ENCODE results near the gene OR7A5. TPM values are rescaled to one million over a fixed set of nuclear protein-coding genes. Genes with fewer than 3 reads are reported as not detected.
"Not testable (repeated sequence)": the region's sequence is repeated elsewhere in the genome, so short reads cannot be mapped to it uniquely, and the experiment has no call there.

OR7A5 gene
- total RNA-seq (2014; rRNA removed; shearing (Covaris generic)) = not detected in 2 replicates

- no peak for DNase-seq (ENCODE audit: low spot score)
- in situ Hi-C loops (cut with HindIII; ENCODE audit: low sequenced_read_pairs) = no loop called here
These were observed at the start of gene OR7A5, which contains the start of gene OR7C1 for GRCh38 chr19:14835011-14835410. Gene OR7A5 (minus strand): TSS chr19:14835185. CDS start chr19:14828241, 6,944 bp downstream. Gene OR7C1 (minus strand): TSS chr19:14835185. CDS start chr19:14800136, 35,049 bp downstream.

- peak; percentile 23 for DNase-seq (ENCODE audit: low spot score)
- in situ Hi-C loops (cut with HindIII; ENCODE audit: low sequenced_read_pairs) = no loop called here
These were observed 36.7 kb upstream of the OR7A5 start for GRCh38 chr19:14871619-14872230.

- DNase-seq (ENCODE audit: low spot score) = no peak
- in situ Hi-C loops (cut with HindIII; ENCODE audit: low sequenced_read_pairs) = no loop called here
These were observed 33.5 kb upstream of the OR7A5 start for GRCh38 chr19:14868497-14868896.

GRCh38 chr19:14848822-14849221, 13.8 kb upstream of the OR7A5 start, which contains the start of gene OR7A10:
Gene OR7A10 (minus strand): TSS chr19:14848922. CDS start chr19:14841877, 7,045 bp downstream.
- no peak for DNase-seq (ENCODE audit: low spot score)
- in situ Hi-C loops (cut with HindIII; ENCODE audit: low sequenced_read_pairs) = no loop called here

- DNase-seq (ENCODE audit: low spot score) = no peak
- in situ Hi-C loops (cut with HindIII; ENCODE audit: low sequenced_read_pairs) = no loop called here
These were observed 8.6 kb upstream of the OR7A5 start for GRCh38 chr19:14843578-14843977.

GRCh38 chr19:14843169-14843568, 8.2 kb upstream of the OR7A5 start:
- in situ Hi-C loops (cut with HindIII; ENCODE audit: low sequenced_read_pairs) = no loop called here
- no peak for DNase-seq (ENCODE audit: low spot score)

GRCh38 chr19:14840206-14840605, 5.2 kb upstream of the OR7A5 start:
- in situ Hi-C loops (cut with HindIII; ENCODE audit: low sequenced_read_pairs) = no loop called here
- DNase-seq (ENCODE audit: low spot score) = no peak

- no peak for DNase-seq (ENCODE audit: low spot score)
- in situ Hi-C loops (cut with HindIII; ENCODE audit: low sequenced_read_pairs) = no loop called here
These were observed 2.4 kb upstream of the OR7A5 start for GRCh38 chr19:14837391-14837790.

GRCh38 chr19:14830702-14831101, 4.3 kb downstream of the OR7A5 start:
- DNase-seq (ENCODE audit: low spot score) = no peak
- in situ Hi-C loops (cut with HindIII; ENCODE audit: low sequenced_read_pairs) = no loop called here

- in situ Hi-C loops (cut with HindIII; ENCODE audit: low sequenced_read_pairs) = no loop called here
- no peak for DNase-seq (ENCODE audit: low spot score)
These were observed 9.0 kb downstream of the OR7A5 start for GRCh38 chr19:14826006-14826405.

GRCh38 chr19:14821937-14822336, 13.0 kb downstream of the OR7A5 start:
- DNase-seq (ENCODE audit: low spot score) = no peak
- in situ Hi-C loops (cut with HindIII; ENCODE audit: low sequenced_read_pairs) = no loop called here

GRCh38 chr19:14818588-14818987, 16.4 kb downstream of the OR7A5 start:
- no peak for DNase-seq (ENCODE audit: low spot score)
- in situ Hi-C loops (cut with HindIII; ENCODE audit: low sequenced_read_pairs) = no loop called here

GRCh38 chr19:14817052-14817451, 17.9 kb downstream of the OR7A5 start:
- in situ Hi-C loops (cut with HindIII; ENCODE audit: low sequenced_read_pairs) = no loop called here
- DNase-seq (ENCODE audit: low spot score) = no peak

- no peak for DNase-seq (ENCODE audit: low spot score)
- in situ Hi-C loops (cut with HindIII; ENCODE audit: low sequenced_read_pairs) = no loop called here
These were observed 19.9 kb downstream of the OR7A5 start for GRCh38 chr19:14814982-14815652.

GRCh38 chr19:14809272-14810057, 25.5 kb downstream of the OR7A5 start:
- DNase-seq (ENCODE audit: low spot score) = no peak
- in situ Hi-C loops (cut with HindIII; ENCODE audit: low sequenced_read_pairs) = no loop called here

- DNase-seq (ENCODE audit: low spot score) = no peak
- in situ Hi-C loops (cut with HindIII; ENCODE audit: low sequenced_read_pairs) = no loop called here
These were observed 30.2 kb downstream of the OR7A5 start for GRCh38 chr19:14804765-14805164.

GRCh38 chr19:14798760-14799159, 36.2 kb downstream of the OR7A5 start:
- no peak for DNase-seq (ENCODE audit: low spot score)
- in situ Hi-C loops (cut with HindIII; ENCODE audit: low sequenced_read_pairs) = no loop called here

GRCh38 chr19:14796021-14796420, 39.0 kb downstream of the OR7A5 start:
- in situ Hi-C loops (cut with HindIII; ENCODE audit: low sequenced_read_pairs) = no loop called here
- DNase-seq (ENCODE audit: low spot score) = no peak

- in situ Hi-C loops (cut with HindIII; ENCODE audit: low sequenced_read_pairs) = no loop called here
- no peak for DNase-seq (ENCODE audit: low spot score)
These were observed 39.8 kb downstream of the OR7A5 start for GRCh38 chr19:14795078-14795721.

- DNase-seq (ENCODE audit: low spot score); in situ Hi-C loops (cut with HindIII; ENCODE audit: low sequenced_read_pairs): not testable (repeated sequence)
These were observed 42.7 kb downstream of the OR7A5 start for GRCh38 chr19:14792250-14792649.

Measured in G401 (cell line).